IPS-NIHi7 (cell line): ENCODE results near the gene BCAS3.
A peak's percentile ranks its signal among the peaks of the same experiment; 100 is the strongest.

ENCODE experiments used
- DNase-seq: peaks from one replicate; pipeline ENCODE4 v3.0.0; 2012; ENCODE audit warnings: mixed read lengths; ENCODE audit errors: extremely low spot score

The BCAS3 gene

DNA sequence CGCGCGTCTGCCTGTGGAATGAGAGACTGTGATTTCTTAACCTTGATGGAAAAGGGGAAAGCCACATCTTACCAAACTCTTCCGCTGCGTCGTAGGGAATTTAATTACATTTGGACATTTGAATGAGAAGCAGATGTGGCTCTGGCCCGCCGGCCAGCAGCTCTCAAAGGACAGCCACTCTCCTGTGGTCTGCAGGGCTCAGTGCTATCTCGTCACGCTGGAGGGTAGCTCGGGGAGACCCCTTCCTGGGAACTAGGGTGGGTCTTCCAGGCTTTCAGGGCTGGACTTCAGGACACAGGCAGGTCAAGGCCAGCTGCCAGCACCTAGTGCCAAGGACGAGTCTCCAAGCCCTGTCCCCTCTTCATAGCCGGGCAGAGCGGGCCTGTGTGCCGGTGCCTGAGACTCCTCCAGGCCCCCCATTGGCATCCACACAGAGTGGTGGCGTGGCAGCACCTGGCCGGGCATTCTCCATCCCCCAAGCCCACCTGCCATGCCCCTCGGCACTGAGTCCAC is 706.1 kb downstream of the BCAS3 start:
- DNase-seq: no peak

GRCh38 chr17:61384354-61384691 is 706.7 kb downstream of the BCAS3 start:
- no peak for DNase-seq

DNA sequence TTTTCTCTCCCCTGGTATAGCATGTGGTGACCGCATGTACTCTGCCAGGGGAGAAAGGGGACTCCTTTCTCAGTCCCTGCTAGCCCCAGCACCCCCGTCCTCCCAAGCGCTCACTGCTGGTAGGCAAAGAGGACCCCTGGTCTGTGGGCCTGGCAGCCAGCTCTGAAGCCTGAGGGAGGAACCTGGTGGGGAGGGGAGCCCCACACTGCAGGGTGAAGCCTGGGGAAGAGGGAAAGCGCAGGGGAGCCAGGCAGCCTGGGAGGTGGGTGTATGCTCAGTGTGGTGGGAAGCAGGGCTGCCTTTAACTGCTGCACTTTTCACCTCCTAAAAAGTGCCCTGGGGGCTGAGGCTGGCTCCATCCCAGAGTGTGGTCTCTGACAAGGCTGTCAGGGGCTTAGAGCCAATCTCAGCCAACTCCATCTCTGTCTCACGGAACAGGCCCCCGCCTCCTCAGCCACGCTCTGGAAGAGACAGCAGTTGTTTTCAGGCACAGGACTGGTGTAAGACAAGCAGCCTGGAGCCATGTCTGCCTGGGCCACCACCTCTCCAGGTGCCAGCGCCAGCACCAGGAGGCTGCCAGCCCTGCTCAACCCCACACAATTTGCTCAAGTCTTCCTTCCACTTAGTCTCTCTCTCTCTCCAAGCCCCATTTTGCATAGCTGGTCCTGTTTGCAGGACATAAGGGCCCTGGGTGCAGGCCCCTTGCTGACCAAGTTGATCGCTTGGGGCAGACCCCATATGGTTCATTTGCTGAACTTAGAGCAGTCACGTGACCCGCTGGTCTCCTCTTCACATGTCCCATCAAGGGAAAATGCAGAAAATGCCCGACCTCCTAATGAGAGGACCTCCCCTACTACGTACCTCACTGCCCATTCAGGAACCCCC is 707.3 kb downstream of the BCAS3 start:
- DNase-seq: no peak

GRCh38 chr17:61385577-61386236 is 708.1 kb downstream of the BCAS3 start:
- no peak for DNase-seq

GRCh38 chr17:61386251-61386650 is 708.6 kb downstream of the BCAS3 start:
- DNase-seq: no peak

DNA sequence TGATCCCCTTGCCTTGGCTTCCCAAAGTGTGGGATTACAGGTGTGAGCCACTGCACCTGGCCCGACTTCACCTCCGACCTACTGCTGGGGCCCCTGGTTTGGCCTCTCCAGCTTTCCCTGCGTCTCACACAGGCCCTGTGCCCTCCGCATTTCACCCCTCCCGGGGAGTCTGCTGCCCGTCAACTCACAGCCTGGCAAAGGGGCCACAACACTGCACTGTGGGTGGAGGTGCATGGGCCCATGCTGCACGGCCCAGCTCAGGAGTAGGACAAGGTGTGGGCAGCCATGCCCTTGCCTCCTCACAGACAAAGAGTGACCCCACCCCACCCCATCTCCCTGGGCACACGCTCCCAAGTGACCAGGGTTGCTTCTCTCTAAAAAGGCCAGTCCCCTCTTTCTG is 709.4 kb downstream of the BCAS3 start:
- no peak for DNase-seq

DNA sequence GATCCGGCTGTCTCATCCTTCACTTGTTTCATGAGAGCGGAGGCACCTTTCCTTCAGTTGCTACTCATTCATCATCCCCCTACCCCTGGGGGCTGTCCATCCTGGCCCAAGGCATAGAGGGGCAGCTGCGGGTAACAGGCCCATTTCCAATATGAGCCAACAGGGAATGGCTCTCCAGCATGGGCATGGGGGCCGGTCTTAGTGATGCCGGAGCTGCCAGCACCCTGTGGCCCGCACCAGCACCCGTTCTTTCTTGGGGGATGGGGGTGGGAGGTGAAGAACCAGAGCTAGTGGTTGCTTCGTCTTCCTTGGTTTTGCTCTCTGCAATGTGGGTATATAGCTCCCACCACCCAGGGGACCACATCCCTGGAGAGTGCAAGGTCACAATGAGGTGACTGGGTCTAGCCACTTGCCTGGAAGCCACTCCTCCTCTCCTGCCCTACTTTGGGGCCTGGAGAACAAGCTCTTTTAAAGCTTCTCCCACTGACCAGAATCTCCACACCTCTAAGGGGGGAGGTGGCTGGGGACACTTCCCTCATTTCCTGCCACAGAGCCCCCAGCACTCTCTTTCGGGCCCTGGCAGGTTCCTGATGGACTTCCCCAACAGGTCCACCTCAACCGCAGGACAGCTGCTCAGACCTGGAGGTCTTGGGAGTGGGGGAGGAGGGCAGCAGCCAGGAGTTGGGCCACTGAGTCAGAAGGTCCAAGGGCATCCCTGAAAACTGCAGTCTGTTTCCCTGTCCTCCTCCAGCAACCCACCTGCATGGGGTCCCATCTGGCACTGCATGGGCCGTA is 710.1 kb downstream of the BCAS3 start:
- DNase-seq: no peak

DNA sequence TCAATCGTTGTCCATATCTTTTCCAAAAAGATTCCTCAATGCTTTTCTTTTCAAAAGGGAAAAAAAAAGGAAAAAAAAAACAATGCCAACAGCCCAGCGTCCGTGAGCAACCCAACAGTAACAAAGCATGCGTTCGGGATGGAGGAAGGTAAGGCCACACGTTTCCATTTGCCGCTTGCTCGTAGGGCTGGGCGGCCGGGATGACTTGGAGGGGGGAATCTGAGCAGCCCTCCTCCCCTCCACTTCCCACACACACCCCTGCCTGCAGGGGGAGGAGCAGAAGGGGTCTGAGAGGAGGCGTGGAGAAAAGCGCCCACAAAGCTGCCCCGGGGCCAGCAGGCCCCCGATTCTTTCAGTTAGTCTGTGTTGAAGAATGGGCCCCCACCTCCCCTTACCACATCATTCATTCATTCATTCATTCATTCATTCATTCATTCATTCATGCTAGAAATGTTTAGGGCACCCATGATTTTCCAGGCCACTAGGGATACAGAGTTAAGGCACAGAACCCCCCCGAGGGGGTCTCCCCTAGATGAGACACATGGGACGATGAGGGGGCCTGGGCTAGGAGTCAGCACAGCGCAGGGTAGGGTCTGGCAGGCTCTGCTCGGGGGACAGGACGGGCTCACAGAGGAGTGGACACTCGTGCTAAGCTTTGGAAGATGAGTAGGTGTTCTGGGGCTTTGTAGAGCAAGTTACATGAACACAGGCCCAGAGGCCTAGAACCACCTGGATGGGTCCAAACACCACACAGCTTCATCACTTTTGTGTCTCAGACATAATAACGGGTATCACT is 711.1 kb downstream of the BCAS3 start:
- DNase-seq: no peak

DNA sequence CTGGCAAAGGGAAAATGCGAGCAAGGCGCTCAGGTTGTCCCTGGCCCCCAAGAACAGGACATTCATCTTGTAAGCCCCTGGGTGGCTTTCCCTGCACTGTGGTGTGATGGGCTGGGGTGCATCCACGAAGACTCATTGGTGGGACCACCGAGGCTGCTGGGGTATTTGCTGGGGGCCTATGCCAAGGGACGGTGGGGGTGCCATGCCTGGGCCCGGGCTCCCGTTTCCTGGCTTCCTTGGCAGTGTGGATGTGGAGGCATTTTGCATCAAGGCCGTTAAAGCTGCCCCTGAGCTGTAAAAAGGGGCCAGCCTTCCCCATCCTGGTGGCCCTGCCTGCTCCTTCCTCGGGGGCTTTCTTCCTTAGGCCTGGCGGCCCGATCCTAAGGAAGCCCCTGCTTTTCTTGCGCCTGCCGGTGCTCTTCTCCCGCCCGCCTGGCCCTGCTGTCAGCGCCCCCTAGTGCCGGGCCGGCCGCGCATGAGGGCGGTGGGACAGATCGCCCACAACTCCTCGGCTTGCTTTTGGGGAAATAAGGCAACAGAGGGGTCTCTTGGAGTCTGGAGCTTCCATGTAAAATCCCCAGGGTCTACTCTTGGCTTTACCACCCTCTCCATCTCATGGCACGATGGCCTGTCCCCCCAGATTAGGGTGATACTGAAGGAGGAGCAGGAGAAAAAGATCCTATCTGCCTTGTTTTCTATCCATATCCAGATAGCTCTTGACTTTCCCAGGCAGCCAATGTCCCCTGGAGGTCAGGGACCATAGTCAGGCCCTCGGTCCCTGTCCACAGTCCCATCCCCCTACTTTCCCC is 712.2 kb downstream of the BCAS3 start:
- DNase-seq: peak; percentile 87

DNA sequence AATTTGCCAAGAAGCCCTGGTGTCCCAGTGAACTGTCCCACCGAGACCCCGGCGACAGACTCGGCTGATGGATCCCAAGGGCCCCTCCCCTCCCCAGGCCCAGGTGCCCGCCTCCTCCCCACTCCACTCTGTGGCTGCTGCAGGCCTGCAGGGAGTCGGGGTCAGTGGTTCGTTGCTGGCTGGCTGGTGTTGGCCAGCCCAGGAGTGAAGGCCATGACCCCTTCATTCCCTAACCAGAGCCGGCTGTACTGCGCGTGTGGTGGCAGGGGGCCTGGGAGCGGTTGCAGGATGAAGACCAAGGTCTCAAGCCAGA is 712.8 kb downstream of the BCAS3 start:
- no peak for DNase-seq

DNA sequence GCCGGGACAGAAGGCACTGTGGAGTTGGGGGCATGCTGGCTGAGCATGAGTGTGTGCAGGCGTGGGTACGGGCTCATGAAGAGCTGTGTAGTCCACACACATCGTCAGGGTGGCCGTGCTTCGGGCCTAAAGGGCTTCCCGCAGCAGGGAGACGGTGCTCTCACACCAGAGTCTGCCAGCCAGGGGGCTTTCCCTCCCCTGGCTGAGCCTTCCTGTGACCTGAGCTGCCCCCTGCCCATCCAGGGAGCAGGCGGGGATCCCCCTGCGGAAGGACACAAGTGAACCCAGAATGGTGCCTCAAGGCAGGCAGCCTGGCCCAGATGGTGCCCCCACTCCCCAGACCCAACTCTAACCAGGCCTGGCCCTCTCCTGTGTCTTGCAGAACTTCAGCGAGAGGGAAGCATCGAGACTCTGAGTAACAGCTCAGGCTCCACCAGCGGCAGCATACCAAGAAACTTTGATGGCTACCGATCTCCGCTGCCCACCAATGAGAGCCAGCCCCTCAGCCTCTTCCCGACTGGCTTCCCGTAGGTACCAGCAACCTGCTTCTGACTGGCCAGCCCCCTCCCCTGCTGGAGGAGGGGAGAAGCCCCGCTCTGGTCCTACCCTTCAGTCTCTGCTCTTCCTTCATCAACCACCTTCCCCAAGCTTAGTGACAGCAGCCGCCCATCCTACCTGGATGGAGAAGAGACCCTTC is 714.1 kb downstream of the BCAS3 start:
- DNase-seq: no peak

DNA sequence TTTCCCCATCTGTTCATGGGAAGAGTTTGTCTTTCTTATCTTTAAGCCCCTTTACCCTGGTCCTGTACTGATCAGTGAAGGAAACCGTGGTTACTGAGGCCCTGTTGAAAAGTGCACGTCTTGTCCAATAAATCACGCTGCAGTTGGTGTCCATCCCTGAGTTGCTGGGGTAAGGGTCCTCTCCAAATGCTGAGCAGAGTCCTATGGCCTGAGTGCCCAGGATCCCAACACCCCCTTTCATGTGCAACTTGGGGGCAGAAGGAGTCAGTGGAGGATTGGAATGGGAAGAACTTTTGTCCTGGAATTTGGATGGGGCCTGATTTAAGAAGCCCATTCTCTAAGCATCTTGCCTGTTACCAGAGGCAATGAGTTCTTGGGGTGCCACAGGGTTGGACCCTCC is 715.0 kb downstream of the BCAS3 start:
- no peak for DNase-seq

DNA sequence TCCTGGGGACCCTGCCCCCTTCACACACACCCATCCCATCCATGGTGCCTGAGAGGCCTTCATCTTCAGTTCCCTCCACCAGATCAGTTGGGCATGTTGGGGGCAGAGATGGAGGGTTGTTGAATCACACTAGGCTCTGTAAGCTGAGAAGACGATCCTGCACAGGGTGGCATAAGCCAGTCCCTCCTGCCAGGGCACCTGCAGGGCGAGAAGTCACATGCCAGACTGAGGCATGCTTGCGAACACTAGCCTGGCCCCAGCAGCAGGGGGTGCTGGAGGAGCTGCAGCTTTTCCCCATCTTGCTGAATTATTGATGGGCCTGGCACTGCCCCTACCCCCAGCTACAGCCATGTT is 715.9 kb downstream of the BCAS3 start:
- no peak for DNase-seq

DNA sequence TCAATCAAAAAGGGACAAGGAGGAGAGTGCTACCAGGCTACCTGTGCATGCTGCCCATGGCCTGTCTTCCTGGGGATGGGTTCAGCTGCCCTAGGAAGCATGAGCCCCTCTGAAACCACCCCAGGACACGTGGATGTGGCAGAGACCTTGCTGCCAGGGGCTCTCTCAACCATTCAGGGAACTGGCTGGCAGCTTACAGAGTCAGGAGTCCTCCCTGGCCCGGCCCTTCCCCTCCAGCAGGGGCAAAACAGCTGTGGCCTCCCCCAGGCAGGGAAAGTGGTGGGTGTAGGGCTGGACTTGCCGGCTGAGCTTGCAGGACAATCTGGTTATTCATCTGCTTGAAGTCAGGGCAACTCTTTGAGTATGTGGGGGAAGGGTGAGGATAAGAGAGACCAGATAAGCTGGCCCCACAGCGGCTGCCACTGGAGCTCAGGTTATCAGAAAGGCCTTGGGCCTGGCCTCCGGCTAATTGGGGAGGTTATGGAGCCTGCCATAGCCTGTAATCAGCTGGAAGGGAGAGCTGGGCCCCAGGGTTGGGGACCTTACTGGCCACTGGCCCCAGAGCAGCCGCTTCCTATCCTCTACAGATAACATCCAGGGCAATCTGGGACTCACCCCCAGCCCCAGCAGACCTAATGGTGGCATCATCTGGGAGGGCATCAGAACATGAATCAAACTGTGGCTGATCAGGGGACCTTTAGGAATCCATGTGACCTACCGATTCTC is 716.4 kb downstream of the BCAS3 start:
- DNase-seq: no peak

- no peak for DNase-seq
Measured at GRCh38 chr17:61394630-61395408, 717.2 kb downstream of the BCAS3 start.

GRCh38 chr17:61395409-61395982 is 717.8 kb downstream of the BCAS3 start:
- DNase-seq: no peak

GRCh38 chr17:61395983-61396585 is 718.4 kb downstream of the BCAS3 start:
- DNase-seq: no peak

- no peak for DNase-seq
Measured at GRCh38 chr17:61396586-61397085, 719.0 kb downstream of the BCAS3 start.
